GM12878 (cell line): ENCODE measurements around the gene SLC51A. TPM values are rescaled to one million over a fixed set of nuclear protein-coding genes. Genes with fewer than 3 reads are reported as not detected.

ENCODE experiments used
- ATAC-seq: fragments of 200-7000 bp; cut with Tn5 transposase; 3 replicates; pipeline ENCODE4 v1.9.1; 2020; ENCODE audit warnings: mild to moderate bottlenecking, moderate library complexity
- BruUV-seq: library from RNA; stranded (reverse); fragments of 400-500 nt; replicated peaks from 2 replicates; lab custom pipeline; 2021; lab: Mats Ljungman, UMichigan
- CTCF ChIA-PET: fragments of 300-600 bp; sonication (Branson Sonifier 250); formaldehyde crosslinking; extraction: SDS; loops from one replicate; lab custom pipeline; 2021; ENCODE audit warnings: inconsistent platforms; lab: Yijun Ruan, JAX
- POLR2A ChIA-PET: fragments of 350-600 bp; formaldehyde crosslinking; extraction: SDS; loops from one replicate; lab custom pipeline; 2021; ENCODE audit warnings: inconsistent platforms; lab: Charles Lee
- RAD21 ChIA-PET: fragments of 300-600 bp; sonication (Branson Sonifier 250); formaldehyde crosslinking; loops from one replicate; lab custom pipeline; 2023; ENCODE audit warnings: antibody characterized with exemption; ENCODE audit not compliant: unreplicated experiment; lab: Charles Lee
- SMC1A ChIA-PET: fragments of 300-600 bp; sonication (Branson Sonifier 250); formaldehyde crosslinking; loops from one replicate; lab custom pipeline; 2023; ENCODE audit not compliant: unreplicated experiment, uncharacterized antibody; lab: Charles Lee
- DNase-seq: peaks from one replicate; pipeline ENCODE4 v3.0.0-alpha.2; 2011; ENCODE audit warnings: low read depth, low spot score
- FAIRE-seq: peaks from 3 replicates; lab custom pipeline; 2011; peaks lifted over from hg19 to GRCh38; lab: Jason Lieb, UNC
- H2AFZ ChIP-seq: 2 replicates; pipeline ENCODE4 v1.6.0; 2011; ENCODE audit warnings: low read depth, low read length, control low read depth; ENCODE audit not compliant: control insufficient read depth
- H3K27ac ChIP-seq: 2 replicates; pipeline ENCODE4 v1.5.1; 2011; ENCODE audit warnings: control low read depth; ENCODE audit not compliant: control insufficient read depth, insufficient read depth
- H3K27me3 ChIP-seq, 2 experiments: replicated peaks in 1 of 2; 2 replicates each; pipeline versions ENCODE4 v1.6.0 to v1.6.1; 2011; ENCODE audit warnings: low read length in 1 of 2; ENCODE audit not compliant: control insufficient read depth in 2 of 2, insufficient read depth in 2 of 2
- H3K36me3 ChIP-seq, 2 experiments: 2 replicates each; pipeline ENCODE4 v1.5.1; 2011; ENCODE audit warnings: low read length in 1 of 2; ENCODE audit not compliant: control insufficient read depth in 2 of 2, insufficient read depth in 2 of 2
- H3K4me1 ChIP-seq: 2 replicates; pipeline ENCODE4 v1.6.1; 2011; ENCODE audit warnings: mild to moderate bottlenecking, low read length, moderate library complexity, mixed read lengths; ENCODE audit not compliant: control insufficient read depth, insufficient read depth
- H3K4me2 ChIP-seq: 2 replicates; pipeline ENCODE4 v1.6.0; 2011; ENCODE audit warnings: control low read depth; ENCODE audit not compliant: control insufficient read depth, insufficient read depth
- H3K4me3 ChIP-seq: fragments of 200-600 bp; sonication (generic); 2 replicates; pipeline ENCODE4 v1.5.1; 2016
- H3K79me2 ChIP-seq: 2 replicates; pipeline ENCODE4 v1.6.0; 2011; ENCODE audit warnings: low read length; ENCODE audit not compliant: control insufficient read depth, insufficient read depth
- H3K9ac ChIP-seq: 2 replicates; pipeline ENCODE4 v1.8.0; 2011; ENCODE audit warnings: low read length, control low read depth, mixed read lengths; ENCODE audit not compliant: control insufficient read depth, insufficient read depth
- H3K9me3 ChIP-seq: replicated peaks from 3 replicates; pipeline ENCODE4 v1.5.1; 2011; ENCODE audit warnings: mild to moderate bottlenecking, low read length; ENCODE audit not compliant: control insufficient read depth, insufficient read depth
- H4K20me1 ChIP-seq: 2 replicates; pipeline ENCODE4 v1.6.0; 2011; ENCODE audit not compliant: control insufficient read depth, insufficient read depth
- BCL11A ChIP-seq: IDR thresholded peaks from 2 replicates; pipeline ENCODE4 v1.6.1; 2011; ENCODE audit warnings: low read depth, low read length
- BHLHE40 ChIP-seq, 2 experiments: fragments of 450-650 bp in 1 of 2; IDR thresholded peaks; 2 replicates each; pipeline ENCODE4 v1.6.1; 2011 to 2017; ENCODE audit warnings: low read depth in 2 of 2, borderline replicate concordance in 1 of 2, improper control_type of control experiment in 1 of 2, low read length in 1 of 2, mild to moderate bottlenecking in 1 of 2
- CHD4 ChIP-seq: fragments of 200-600 bp; sonication (generic); IDR thresholded peaks from 2 replicates; pipeline ENCODE4 v1.6.1; 2016; ENCODE audit warnings: mild to moderate bottlenecking
- DPF2 ChIP-seq: fragments of 450-650 bp; IDR thresholded peaks from 2 replicates; pipeline ENCODE4 v1.6.1; 2017; ENCODE audit warnings: mild to moderate bottlenecking
- EED ChIP-seq: sonication (generic); IDR thresholded peaks from 2 replicates; pipeline ENCODE4 v1.6.1; 2016; ENCODE audit warnings: antibody characterized with exemption, low read depth
- MLLT1 ChIP-seq: fragments of 450-650 bp; IDR thresholded peaks from 2 replicates; pipeline ENCODE4 v1.6.1; 2016; ENCODE audit warnings: mild to moderate bottlenecking
- NKRF ChIP-seq: fragments of 450-650 bp; conservative IDR thresholded peaks from 2 replicates; pipeline ENCODE4 v1.6.1; 2017; ENCODE audit warnings: mild to moderate bottlenecking, moderate library complexity
- PAX8 ChIP-seq: fragments of 450-650 bp; IDR thresholded peaks from 2 replicates; pipeline ENCODE4 v1.6.1; 2017; ENCODE audit warnings: mild to moderate bottlenecking, moderate library complexity
- POLR2AphosphoS2 ChIP-seq: IDR thresholded peaks from 2 replicates; pipeline ENCODE4 v1.6.1; 2011; ENCODE audit warnings: low read depth, mild to moderate bottlenecking, low read length, improper control_type of control experiment, moderate library complexity
- RB1 ChIP-seq: fragments of 450-650 bp; formaldehyde crosslinking; IDR thresholded peaks from 2 replicates; pipeline ENCODE4 v1.6.1; 2017; ENCODE audit warnings: mild to moderate bottlenecking, borderline replicate concordance
- WGBS: methylation state at CpG from one replicate; pipeline ENCODE4 v1.1.6; 2016; ENCODE audit warnings: low lambda C conversion rate; ENCODE audit not compliant: insufficient replicate concordance, insufficient coverage; ENCODE audit errors: missing lambda C conversion rate; 5-methylcytosine and 5-hydroxymethylcytosine counted together
- in situ Hi-C: fragments of 300-500 bp; cut with MboI; formaldehyde crosslinking; loops from 9 replicates; pipeline ENCODE4 v1.14.3; 2018; ENCODE audit warnings: mixed read lengths
- intact Hi-C: fragments of 100-400 bp; cut with micrococcal nuclease; formaldehyde crosslinking; loops from one replicate; pipeline ENCODE4 v1.14.2; 2022; ENCODE audit not compliant: unreplicated experiment
- polyA plus RNA-seq, 11 experiments: library from polyadenylated mRNA; depleted of rRNA in 4 of 11; unstranded in 6 of 11; stranded (reverse) in 5 of 11; fragments of >200 nt; fragmentation: Nextera tagmentation in 4 of 11; fragmentation: Illumina TruSeq in 1 of 11; extraction: Ambion mirVana in 4 of 11; extraction: Trizol in 1 of 11; gene quantifications; 1 replicate in 1 of 11; 2 replicates in 10 of 11; pipeline versions ENCODE4 v1.2.1 to v1.2.3, GENCODE V29; 2011 to 2016; ENCODE audit warnings: inconsistent platforms in 2 of 11, missing spikeins in 2 of 11, low read depth in 1 of 11
- total RNA-seq, 4 experiments: library from RNA; depleted of rRNA in 3 of 4; stranded (reverse); fragments of >200 nt in 3 of 4; fragmentation: Illumina TruSeq in 1 of 4; extraction: Trizol in 1 of 4; gene quantifications; 2 replicates each; pipeline versions ENCODE4 v1.2.1 to v1.2.3, GENCODE V29; 2013 to 2021

Gene SLC51A
- total and polyA plus RNA-seq, 10 of the 15 experiments (the other 5 are each of a cell fraction or from before 2014, with no cell fraction given), result 0.99 to 3.9 (median 2.2) TPM; not detected in 6

- peaks cover 3 to 12% of the 10 kb centered on the region in 2 experiments; a peak in 3 of 4 replicates for H3K36me3 ChIP-seq
- no peak overlapping the region for H3K27ac ChIP-seq
- no peaks in the 10 kb centered on the region for H3K27me3 ChIP-seq
- H3K9ac ChIP-seq, result no peak overlapping the region
- no peak for DNase-seq
- no peak overlapping the region for H3K4me3 ChIP-seq
- WGBS, result 100% methylated on average over 7 of the region's 7 CpGs
- ChIA-PET POLR2A (interaction anchor here (0.5 kb wide), 1 partner anchor 317 kb away, joined by 5 read pairs; no protein-coding TSS in a partner anchor), RAD21 (no interaction called here), SMC1A (interaction anchor here (0.6 kb wide), 1 partner anchor 173 kb away, joined by 3 read pairs; no protein-coding TSS in a partner anchor), CTCF (no interaction called here)
- no peak overlapping the region for H3K4me2 ChIP-seq
- H3K79me2 ChIP-seq, result no peaks in the 10 kb centered on the region; the same call in 1 of the 2 replicates
- TSS peak; percentile 40 for BruUV-seq
- no peak for ATAC-seq
- in situ Hi-C loops (no loop called here), intact Hi-C loops (no loop called here)
- H3K4me1 ChIP-seq, result no peaks in the 10 kb centered on the region; the same call in 1 of the 2 replicates
- no peaks in the 10 kb centered on the region for H4K20me1 ChIP-seq
- no peaks in the 10 kb centered on the region for H3K9me3 ChIP-seq
- no peak overlapping the region for H2AFZ ChIP-seq
- FAIRE-seq, result no peak
- no peak for TF ChIP-seq CHD4
- no peak for TF ChIP-seq BHLHE40 (IDR thresholded peaks at IDR 0.05; ENCODE audit: borderline replicate concordance in 1 of 2, low read depth in 2 of 2, low read length in 1 of 2)
- no peak for TF ChIP-seq MLLT1
- no peak for TF ChIP-seq POLR2AphosphoS2
- no peak for TF ChIP-seq DPF2
- no peak for TF ChIP-seq EED
- no peak for TF ChIP-seq NKRF
- no peak for TF ChIP-seq BCL11A
- no peak for TF ChIP-seq PAX8
- TF ChIP-seq RB1, result no peak
These were observed 47.5 kb downstream of the SLC51A start for GRCh38 chr3:196263819-196264218.
